ENCODE results near the gene TOB2.

Gene TOB2

GRCh38 chr22:41459431-41459830 is 12.8 kb upstream of the TOB2 start:
- no peak for TF ChIP-seq CTCF (conservative IDR thresholded peaks at IDR 0.05)
- no peak overlapping the region for H3K27ac ChIP-seq

GRCh38 chr22:41458161-41458728 is 11.6 kb upstream of the TOB2 start:
- TF ChIP-seq CTCF (conservative IDR thresholded peaks at IDR 0.05), result no peak
- H3K27ac ChIP-seq, result no peak overlapping the region

- H3K27ac ChIP-seq, result peak overlapping the region; percentile 100
- no peak for TF ChIP-seq CTCF (conservative IDR thresholded peaks at IDR 0.05)
These were observed 1.7 kb upstream of the TOB2 start for GRCh38 chr22:41448189-41448808.

- H3K27ac ChIP-seq, result peak overlapping the region; percentile 100
- no peak for TF ChIP-seq CTCF (conservative IDR thresholded peaks at IDR 0.05)
These were observed 1.0 kb upstream of the TOB2 start for GRCh38 chr22:41447435-41448188.

GRCh38 chr22:41446057-41446501 is 522 bp downstream of the TOB2 start:
- TF ChIP-seq CTCF (conservative IDR thresholded peaks at IDR 0.05), result no peak
- H3K27ac ChIP-seq, result peak overlapping the region; percentile 100

- peak overlapping the region; percentile 100 for H3K27ac ChIP-seq
- TF ChIP-seq CTCF (conservative IDR thresholded peaks at IDR 0.05), result no peak
These were observed 1.2 kb downstream of the TOB2 start for GRCh38 chr22:41445129-41446056.
